HepG2 (cell line): ENCODE results near the gene ABHD4. TPM values are rescaled to one million over a fixed set of nuclear protein-coding genes. Genes with fewer than 3 reads are reported as not detected.

Experiments
- FOXK1 ChIP-seq: sonication (generic); formaldehyde crosslinking; IDR thresholded peaks from 2 replicates; pipeline ENCODE4 v1.4.0; 2020; ENCODE audit warnings: low read depth, missing genetic modification reagents, borderline replicate concordance
- FOXP1 ChIP-seq, 2 experiments: fragments of 450-650 bp in 1 of 2; IDR thresholded peaks; 2 replicates each; pipeline ENCODE4 v1.6.1; 2017 to 2018; ENCODE audit warnings: antibody characterized with exemption in 1 of 2
- HNF4G ChIP-seq, 2 experiments: sonication (generic) in 1 of 2; formaldehyde crosslinking in 1 of 2; IDR thresholded peaks; 2 replicates each; pipeline versions ENCODE4 v1.4.0 to v1.6.1; 2011 to 2020; ENCODE audit warnings: borderline replicate concordance in 2 of 2, low read depth in 2 of 2, mild to moderate bottlenecking in 2 of 2, low read length in 1 of 2, missing genetic modification reagents in 1 of 2, moderate library complexity in 1 of 2
- KDM5B ChIP-seq: sonication (generic); formaldehyde crosslinking; IDR thresholded peaks from 2 replicates; pipeline ENCODE4 v1.4.0; 2020; ENCODE audit warnings: missing genetic modification reagents, mild to moderate bottlenecking, borderline replicate concordance
- KLF12 ChIP-seq: sonication (generic); formaldehyde crosslinking; IDR thresholded peaks from 2 replicates; pipeline ENCODE4 v1.4.0; 2020; ENCODE audit warnings: missing genetic modification reagents, borderline replicate concordance
- NCOA2 ChIP-seq: sonication (generic); formaldehyde crosslinking; IDR thresholded peaks from 2 replicates; pipeline ENCODE4 v1.8.0; 2022; ENCODE audit warnings: inconsistent platforms
- NONO ChIP-seq, 2 experiments: fragments of 450-650 bp in 1 of 2; sonication (generic) in 1 of 2; formaldehyde crosslinking in 1 of 2; IDR thresholded peaks in 1 of 2; conservative IDR thresholded peaks in 1 of 2; 2 replicates each; pipeline versions ENCODE4 v1.6.1 to v1.8.0; 2017 to 2022; ENCODE audit warnings: mild to moderate bottlenecking in 1 of 2, missing genetic modification reagents in 1 of 2, moderate library complexity in 1 of 2
- RCOR2 ChIP-seq: IDR thresholded peaks from 2 replicates; pipeline ENCODE4 v1.6.1; 2016; ENCODE audit warnings: missing biosample characterization, missing genetic modification reagents
- ZBTB20 ChIP-seq: sonication (generic); formaldehyde crosslinking; IDR thresholded peaks from 2 replicates; pipeline ENCODE4 v1.8.1; 2023; ENCODE audit warnings: missing genetic modification reagents, low read depth, mild to moderate bottlenecking, borderline replicate concordance
- ZBTB7B ChIP-seq: sonication (generic); formaldehyde crosslinking; IDR thresholded peaks from 2 replicates; pipeline ENCODE4 v1.4.0; 2020; ENCODE audit warnings: missing genetic modification reagents
- ZNF335 ChIP-seq: sonication (generic); formaldehyde crosslinking; IDR thresholded peaks from 2 replicates; pipeline ENCODE4 v1.4.0; 2020; ENCODE audit warnings: missing genetic modification reagents
- polyA plus RNA-seq, 8 experiments: library from polyadenylated mRNA; depleted of rRNA in 3 of 8; stranded (reverse) in 7 of 8; unstranded in 1 of 8; fragments of >200 nt; fragmentation: Illumina TruSeq in 4 of 8; extraction: Trizol in 4 of 8; gene quantifications; 2 replicates each; pipeline versions ENCODE4 v1.2.1 to v1.2.3, GENCODE V29; 2011 to 2016; ENCODE audit warnings: low read depth in 4 of 8, missing spikeins in 1 of 8, mixed read lengths in 1 of 8; ENCODE audit not compliant: insufficient read depth in 1 of 8
- total RNA-seq, 5 experiments: library from RNA; depleted of rRNA; stranded (reverse); fragments of >200 nt; fragmentation: Illumina TruSeq; extraction: Trizol; gene quantifications; 2 replicates each; pipeline ENCODE4 v1.2.3, GENCODE V29; 2016; ENCODE audit warnings: low read depth in 1 of 5
- TF ChIP-seq, protein P1 (sequence below): sonication (generic); formaldehyde crosslinking; IDR thresholded peaks from 2 replicates; pipeline ENCODE4 v1.4.0; 2020; ENCODE audit warnings: low read depth, mild to moderate bottlenecking, missing genetic modification reagents
- TF ChIP-seq, protein P2 (sequence below): sonication (generic); formaldehyde crosslinking; IDR thresholded peaks from 2 replicates; pipeline ENCODE4 v1.5.0; 2020; ENCODE audit warnings: missing genetic modification reagents, mild to moderate bottlenecking, borderline replicate concordance
- TF ChIP-seq, protein P3 (sequence below), 2 experiments: sonication (generic) in 1 of 2; formaldehyde crosslinking in 1 of 2; IDR thresholded peaks; 2 replicates each; pipeline versions ENCODE4 v1.4.0 to v1.6.1; 2018 to 2020; ENCODE audit warnings: missing genetic modification reagents in 2 of 2, borderline replicate concordance in 1 of 2, low read depth in 1 of 2, mild to moderate bottlenecking in 1 of 2, missing biosample characterization in 1 of 2
- TF ChIP-seq, protein P4 (sequence below): sonication (generic); formaldehyde crosslinking; conservative IDR thresholded peaks from 2 replicates; pipeline ENCODE4 v1.4.0; 2020; ENCODE audit warnings: missing genetic modification reagents
- TF ChIP-seq, protein P5 (sequence below): IDR thresholded peaks from 2 replicates; pipeline ENCODE4 v1.6.1; 2016; ENCODE audit warnings: missing compliant biosample characterization, missing genetic modification reagents, borderline replicate concordance

ABHD4 gene
- total and polyA plus RNA-seq, 2 of the 13 experiments (the other 11 are each of a cell fraction or from before 2014, with no cell fraction given) = 16.1 to 47.5 TPM

DNA sequence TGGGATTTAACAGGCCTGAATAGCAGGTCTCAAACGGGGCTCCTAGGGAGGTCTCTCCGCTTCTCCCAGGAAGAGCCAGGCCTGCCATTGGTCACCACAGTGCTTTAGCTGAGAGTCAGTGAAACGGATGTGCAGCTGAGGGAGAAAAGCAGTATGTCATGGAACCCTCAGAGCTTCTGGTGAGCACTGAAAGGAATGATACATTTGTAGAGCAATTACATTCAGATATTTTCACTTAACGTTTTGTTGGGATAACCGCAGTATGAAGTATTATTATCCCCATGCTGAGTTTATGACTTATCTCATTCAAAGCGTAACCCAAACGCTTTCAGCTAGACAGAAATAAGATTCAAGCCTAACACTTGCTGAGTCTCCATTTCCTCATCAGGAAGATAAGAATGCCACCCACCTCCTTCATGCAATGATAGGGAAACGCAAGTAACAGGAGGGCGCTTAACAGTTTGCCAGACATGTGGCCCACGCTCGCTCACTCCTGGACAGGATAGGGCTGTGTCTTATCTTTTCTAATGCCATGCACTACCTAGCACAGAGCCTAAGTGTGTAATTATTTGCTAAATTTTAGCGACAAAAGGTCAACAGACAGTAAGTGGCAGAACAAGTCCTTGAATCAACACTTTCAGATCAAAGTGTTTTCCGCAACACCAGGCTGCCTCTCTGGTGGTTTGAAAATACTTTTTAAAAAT, 37.3 kb upstream of the ABHD4 start (continued):
- TF ChIP-seq HNF4G (IDR thresholded peaks at IDR 0.05; ENCODE audit: borderline replicate concordance, low read depth, low read length) (peak; percentile 60), HNF4G (CRISPR knock-in tag; IDR thresholded peaks at IDR 0.05; ENCODE audit: borderline replicate concordance, low read depth) (no peak), ZBTB7B (CRISPR knock-in tag) (peak; percentile 62; the same call in 1 of the 2 replicates), NCOA2 (CRISPR knock-in tag) (peak; percentile 67), FOXK1 (CRISPR knock-in tag) (peak; percentile 82), NONO (IDR thresholded peaks at IDR 0.05) (no peak), NONO (CRISPR knock-in tag; conservative IDR thresholded peaks at IDR 0.05) (peak; percentile 93), KLF12 (CRISPR knock-in tag) (no peak), RCOR2 (CRISPR knock-in tag) (peak; percentile 71), ZBTB20 (CRISPR knock-in tag) (peak; percentile 61; the same call in 1 of the 2 replicates), FOXP1 (IDR thresholded peaks at IDR 0.05) (no peak), FOXP1 (CRISPR knock-in tag; IDR thresholded peaks at IDR 0.05) (peak; percentile 95), KDM5B (CRISPR knock-in tag) (no peak), ZNF335 (CRISPR knock-in tag) (no peak)
- TF ChIP-seq, protein P1, sequence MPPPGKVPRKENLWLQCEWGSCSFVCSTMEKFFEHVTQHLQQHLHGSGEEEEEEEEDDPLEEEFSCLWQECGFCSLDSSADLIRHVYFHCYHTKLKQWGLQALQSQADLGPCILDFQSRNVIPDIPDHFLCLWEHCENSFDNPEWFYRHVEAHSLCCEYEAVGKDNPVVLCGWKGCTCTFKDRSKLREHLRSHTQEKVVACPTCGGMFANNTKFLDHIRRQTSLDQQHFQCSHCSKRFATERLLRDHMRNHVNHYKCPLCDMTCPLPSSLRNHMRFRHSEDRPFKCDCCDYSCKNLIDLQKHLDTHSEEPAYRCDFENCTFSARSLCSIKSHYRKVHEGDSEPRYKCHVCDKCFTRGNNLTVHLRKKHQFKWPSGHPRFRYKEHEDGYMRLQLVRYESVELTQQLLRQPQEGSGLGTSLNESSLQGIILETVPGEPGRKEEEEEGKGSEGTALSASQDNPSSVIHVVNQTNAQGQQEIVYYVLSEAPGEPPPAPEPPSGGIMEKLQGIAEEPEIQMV (CRISPR knock-in tag) = no peak
- TF ChIP-seq, protein P2, sequence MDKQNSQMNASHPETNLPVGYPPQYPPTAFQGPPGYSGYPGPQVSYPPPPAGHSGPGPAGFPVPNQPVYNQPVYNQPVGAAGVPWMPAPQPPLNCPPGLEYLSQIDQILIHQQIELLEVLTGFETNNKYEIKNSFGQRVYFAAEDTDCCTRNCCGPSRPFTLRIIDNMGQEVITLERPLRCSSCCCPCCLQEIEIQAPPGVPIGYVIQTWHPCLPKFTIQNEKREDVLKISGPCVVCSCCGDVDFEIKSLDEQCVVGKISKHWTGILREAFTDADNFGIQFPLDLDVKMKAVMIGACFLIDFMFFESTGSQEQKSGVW (CRISPR knock-in tag) = no peak
- TF ChIP-seq, protein P3, sequence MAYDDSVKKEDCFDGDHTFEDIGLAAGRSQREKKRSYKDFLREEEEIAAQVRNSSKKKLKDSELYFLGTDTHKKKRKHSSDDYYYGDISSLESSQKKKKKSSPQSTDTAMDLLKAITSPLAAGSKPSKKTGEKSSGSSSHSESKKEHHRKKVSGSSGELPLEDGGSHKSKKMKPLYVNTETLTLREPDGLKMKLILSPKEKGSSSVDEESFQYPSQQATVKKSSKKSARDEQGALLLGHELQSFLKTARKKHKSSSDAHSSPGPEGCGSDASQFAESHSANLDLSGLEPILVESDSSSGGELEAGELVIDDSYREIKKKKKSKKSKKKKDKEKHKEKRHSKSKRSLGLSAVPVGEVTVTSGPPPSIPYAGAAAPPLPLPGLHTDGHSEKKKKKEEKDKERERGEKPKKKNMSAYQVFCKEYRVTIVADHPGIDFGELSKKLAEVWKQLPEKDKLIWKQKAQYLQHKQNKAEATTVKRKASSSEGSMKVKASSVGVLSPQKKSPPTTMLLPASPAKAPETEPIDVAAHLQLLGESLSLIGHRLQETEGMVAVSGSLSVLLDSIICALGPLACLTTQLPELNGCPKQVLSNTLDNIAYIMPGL (CRISPR knock-in tag; IDR thresholded peaks at IDR 0.05; ENCODE audit: borderline replicate concordance in 1 of 2, low read depth in 1 of 2) = peak; percentile 29 to 34; a peak in 1 of 4 replicates
- TF ChIP-seq, protein P4, sequence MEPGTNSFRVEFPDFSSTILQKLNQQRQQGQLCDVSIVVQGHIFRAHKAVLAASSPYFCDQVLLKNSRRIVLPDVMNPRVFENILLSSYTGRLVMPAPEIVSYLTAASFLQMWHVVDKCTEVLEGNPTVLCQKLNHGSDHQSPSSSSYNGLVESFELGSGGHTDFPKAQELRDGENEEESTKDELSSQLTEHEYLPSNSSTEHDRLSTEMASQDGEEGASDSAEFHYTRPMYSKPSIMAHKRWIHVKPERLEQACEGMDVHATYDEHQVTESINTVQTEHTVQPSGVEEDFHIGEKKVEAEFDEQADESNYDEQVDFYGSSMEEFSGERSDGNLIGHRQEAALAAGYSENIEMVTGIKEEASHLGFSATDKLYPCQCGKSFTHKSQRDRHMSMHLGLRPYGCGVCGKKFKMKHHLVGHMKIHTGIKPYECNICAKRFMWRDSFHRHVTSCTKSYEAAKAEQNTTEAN (CRISPR knock-in tag) = peak; percentile 3; the same call in 1 of the 2 replicates
- TF ChIP-seq, protein P5, sequence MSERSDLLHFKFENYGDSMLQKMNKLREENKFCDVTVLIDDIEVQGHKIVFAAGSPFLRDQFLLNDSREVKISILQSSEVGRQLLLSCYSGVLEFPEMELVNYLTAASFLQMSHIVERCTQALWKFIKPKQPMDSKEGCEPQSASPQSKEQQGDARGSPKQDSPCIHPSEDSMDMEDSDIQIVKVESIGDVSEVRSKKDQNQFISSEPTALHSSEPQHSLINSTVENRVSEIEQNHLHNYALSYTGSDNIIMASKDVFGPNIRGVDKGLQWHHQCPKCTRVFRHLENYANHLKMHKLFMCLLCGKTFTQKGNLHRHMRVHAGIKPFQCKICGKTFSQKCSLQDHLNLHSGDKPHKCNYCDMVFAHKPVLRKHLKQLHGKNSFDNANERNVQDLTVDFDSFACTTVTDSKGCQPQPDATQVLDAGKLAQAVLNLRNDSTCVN (CRISPR knock-in tag) = 0 out of 2 replicates have a peak, but pooled peaks have one; percentile 58
